Kidney (tissue), 14 donors: Measurements from ENCODE around the gene RETREG1. TPM values are rescaled to one million over a fixed set of nuclear protein-coding genes. Genes with fewer than 3 reads are reported as not detected.

Experiments
- DNase-seq, 5 donors: peaks; one replicate each; pipeline ENCODE4 v3.0.0-alpha.2; 2013 to 2020
- FAIRE-seq: peaks from 2 replicates; lab custom pipeline; 2012; peaks lifted over from hg19 to GRCh38; lab: Jason Lieb, UNC
- H3K27ac ChIP-seq, 2 donors: one replicate each; pipeline ENCODE4 v1.7.0; 2013; ENCODE audit warnings: low read depth in 2 of 2, low read length in 2 of 2, inconsistent platforms in 1 of 2
- H3K27me3 ChIP-seq: one replicate; pipeline ENCODE4 v1.7.1; 2013; ENCODE audit warnings: low read length, inconsistent platforms; ENCODE audit not compliant: control insufficient read depth, insufficient read depth
- H3K36me3 ChIP-seq, 3 donors: one replicate each; pipeline versions ENCODE4 v1.7.0 to v1.7.1; 2013; ENCODE audit warnings: low read length in 3 of 3, control low read depth in 1 of 3, inconsistent platforms in 1 of 3; ENCODE audit not compliant: insufficient read depth in 3 of 3, control insufficient read depth in 2 of 3
- H3K4me1 ChIP-seq, 3 donors: one replicate each; pipeline versions ENCODE4 v1.7.0 to v1.7.1; 2013; ENCODE audit warnings: low read length in 3 of 3, inconsistent platforms in 1 of 3, low read depth in 1 of 3; ENCODE audit not compliant: control insufficient read depth in 2 of 3, insufficient read depth in 2 of 3
- H3K4me3 ChIP-seq, 3 donors: one replicate each; pipeline versions ENCODE4 v1.7.0 to v1.8.1; 2013; ENCODE audit warnings: low read length in 3 of 3, control low read depth in 1 of 3, inconsistent platforms in 1 of 3
- H3K9ac ChIP-seq, 3 donors: one replicate each; pipeline versions ENCODE4 v1.7.0 to v1.7.1; 2013; ENCODE audit warnings: low read length in 3 of 3, control low read depth in 1 of 3, inconsistent platforms in 1 of 3
- H3K9me3 ChIP-seq, 3 donors: one replicate each; pipeline versions ENCODE4 v1.7.0 to v1.7.1; 2013; ENCODE audit warnings: low read length in 3 of 3, control low read depth in 1 of 3, inconsistent platforms in 1 of 3; ENCODE audit not compliant: control insufficient read depth in 2 of 3, insufficient read depth in 1 of 3
- CTCF ChIP-seq: IDR thresholded peaks from 3 replicates; pipeline ENCODE4 v1.5.1; 2012; ENCODE audit warnings: mild to moderate bottlenecking, moderate library complexity, borderline replicate concordance; ENCODE audit not compliant: insufficient read depth; ENCODE audit errors: extremely low read depth
- intact Hi-C: fragments of 100-400 bp; cut with DNase I; formaldehyde crosslinking; loops from one replicate; pipeline ENCODE4 v1.11.1; 2022
- polyA plus RNA-seq: library from polyadenylated mRNA; stranded (reverse); fragments of 350-450 nt; fragmentation: Illumina TruSeq; extraction: RNeasy Lipid Tissue Mini Kit (QIAGEN cat#74804); gene quantifications from one replicate; pipeline ENCODE4 v1.2.3, GENCODE V29; 2014; ENCODE audit warnings: low read depth, low replicate concordance; ENCODE audit not compliant: insufficient read depth
- total RNA-seq: library from RNA; stranded (reverse); fragmentation: NEBNext Ultra II Directional; extraction: Animal tissue kit (Norgen Biotek cat#: 25700); gene quantifications from one replicate; pipeline ENCODE4 v1.2.1, GENCODE V29; 2021
- donor health status: control.
- donor health status: control.
- donor health status: control.
- donor health status: control.
- donor health status: control.
- donor health status: DM: yes; HTN: yes; CAD: no.
- donor health status: Normal renal cell carcinoma (clear cell type).

RETREG1 gene
- total and polyA plus RNA-seq, 2 donors from 2014 or later: 53.6 to 104 TPM

GRCh38 chr5:16572289-16573015, 44.3 kb downstream of the RETREG1 start:
- no peaks in the 10 kb centered on the region for H3K9me3 ChIP-seq
- no peaks in the 10 kb centered on the region for H3K36me3 ChIP-seq
- no peak overlapping the region for H3K4me3 ChIP-seq
- no peak overlapping the region for H3K9ac ChIP-seq
- H3K27me3 ChIP-seq: no peaks in the 10 kb centered on the region
- DNase-seq: no peak
- no peak for FAIRE-seq
- TF ChIP-seq CTCF: no peak
- intact Hi-C loops: no loop called here
- no peak overlapping the region for H3K27ac ChIP-seq
- no peaks in the 10 kb centered on the region for H3K4me1 ChIP-seq

DNA sequence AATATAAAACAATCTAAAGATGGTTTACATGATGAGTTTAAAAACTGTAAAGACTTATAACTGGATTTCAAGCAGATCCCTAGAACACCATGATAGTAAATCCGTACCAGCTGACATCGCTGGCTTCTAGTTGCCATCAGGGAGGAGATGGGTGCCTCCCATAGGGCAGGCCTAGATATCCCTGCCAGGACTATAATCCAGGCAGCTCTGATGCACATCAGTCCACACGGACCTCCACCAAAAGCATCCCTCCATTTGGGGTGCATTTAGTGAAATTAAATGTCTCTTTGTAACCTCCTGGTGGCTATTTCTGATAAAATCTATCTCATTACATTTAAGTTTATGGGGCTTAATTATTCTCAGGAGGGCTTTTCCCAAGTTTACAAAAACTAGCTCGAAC, 45.8 kb downstream of the RETREG1 start:
- no peak for TF ChIP-seq CTCF
- intact Hi-C loops: no loop called here
- DNase-seq (no peak), FAIRE-seq (no peak)
- Histone ChIP-seq H3K4me1 (no peaks in the 10 kb centered on the region), H3K27ac (no peak overlapping the region), H3K36me3 (no peaks in the 10 kb centered on the region), H3K27me3 (no peaks in the 10 kb centered on the region), H3K4me3 (no peak overlapping the region), H3K9me3 (no peaks in the 10 kb centered on the region), H3K9ac (no peak overlapping the region)

DNA sequence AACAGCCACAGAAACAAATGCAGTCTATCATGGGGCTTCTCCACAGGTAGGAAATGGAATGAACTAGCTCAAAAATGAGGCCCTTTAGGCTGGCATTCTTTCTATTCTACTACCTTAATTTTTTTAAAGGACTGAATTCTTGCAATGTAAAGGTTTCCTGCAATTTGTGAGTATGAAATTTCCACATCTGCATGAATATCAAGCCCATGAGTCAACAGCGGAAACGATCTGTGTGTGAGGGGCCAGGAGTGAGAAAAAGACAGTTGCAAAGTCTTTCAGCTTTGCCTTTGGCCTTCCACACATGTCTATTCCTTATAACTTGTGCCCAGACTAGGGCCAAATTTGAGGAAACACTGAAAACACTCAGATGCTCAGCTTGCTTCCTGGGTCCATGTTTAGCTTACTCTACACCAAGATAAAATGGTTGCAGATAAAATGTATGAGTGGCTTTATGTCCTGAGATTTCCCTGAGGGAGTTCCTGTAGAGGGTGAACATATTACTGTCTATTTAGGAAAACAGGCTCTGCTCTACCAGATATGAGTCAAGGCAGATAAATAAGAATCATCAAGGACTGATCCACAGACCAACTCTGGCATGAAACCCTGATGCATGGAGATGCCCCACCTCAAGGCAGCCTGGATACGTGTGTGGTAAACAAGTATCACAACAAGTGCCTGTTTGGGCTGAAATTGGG, 46.5 kb downstream of the RETREG1 start:
- Histone ChIP-seq H3K36me3 (no peaks in the 10 kb centered on the region), H3K27ac (no peak overlapping the region), H3K9me3 (no peaks in the 10 kb centered on the region), H3K4me1 (no peaks in the 10 kb centered on the region), H3K27me3 (no peaks in the 10 kb centered on the region), H3K9ac (no peak overlapping the region), H3K4me3 (no peak overlapping the region)
- no peak for DNase-seq
- no peak for TF ChIP-seq CTCF
- intact Hi-C loops: no loop called here
- no peak for FAIRE-seq
